ENCODE measurements around the gene UST.
A peak's percentile ranks its signal among the peaks of the same experiment; 100 is the strongest.
"Not testable (repeated sequence)": the region's sequence is repeated elsewhere in the genome, so short reads cannot be mapped to it uniquely, and the experiment has no call there.

UST gene

DNA sequence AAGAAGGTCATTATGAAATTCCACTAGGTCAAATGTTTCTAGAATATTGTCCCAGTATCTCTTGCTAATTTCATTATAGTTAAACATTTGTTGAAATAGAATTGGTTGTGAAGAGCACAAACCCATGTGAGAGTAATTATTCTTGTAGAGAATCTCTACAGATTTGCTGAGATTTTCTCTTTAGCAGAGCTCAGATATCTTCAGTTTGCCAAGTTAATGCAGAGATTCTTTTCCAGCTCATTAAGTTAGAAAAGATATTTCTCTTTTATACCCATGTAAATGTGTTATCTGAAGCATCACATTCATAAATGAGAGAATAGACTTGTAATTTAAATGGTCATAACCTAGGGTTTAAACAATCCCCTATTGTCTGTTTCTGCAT lies 338.7 kb downstream of the UST start:
- Mint-ChIP-seq H3K36me3 (no peaks in the 10 kb centered on the region), H3K4me3 (no peak overlapping the region), H3K9me3 (no peaks in the 10 kb centered on the region), H3K27ac (peak overlapping the region; percentile 68), H3K4me1 (peaks cover 11% of the 10 kb centered on the region), H3K27me3 (no peaks in the 10 kb centered on the region)
- ATAC-seq, result no peak

- Mint-ChIP-seq H3K27me3 (no peaks in the 10 kb centered on the region), H3K4me3 (no peak overlapping the region), H3K27ac (peak overlapping the region; percentile 68), H3K36me3 (no peaks in the 10 kb centered on the region), H3K4me1 (peaks cover 7% of the 10 kb centered on the region), H3K9me3 (no peaks in the 10 kb centered on the region)
- ATAC-seq, result no peak
Measured at GRCh38 chr6:149086363-149086762, 339.5 kb downstream of the UST start.

DNA sequence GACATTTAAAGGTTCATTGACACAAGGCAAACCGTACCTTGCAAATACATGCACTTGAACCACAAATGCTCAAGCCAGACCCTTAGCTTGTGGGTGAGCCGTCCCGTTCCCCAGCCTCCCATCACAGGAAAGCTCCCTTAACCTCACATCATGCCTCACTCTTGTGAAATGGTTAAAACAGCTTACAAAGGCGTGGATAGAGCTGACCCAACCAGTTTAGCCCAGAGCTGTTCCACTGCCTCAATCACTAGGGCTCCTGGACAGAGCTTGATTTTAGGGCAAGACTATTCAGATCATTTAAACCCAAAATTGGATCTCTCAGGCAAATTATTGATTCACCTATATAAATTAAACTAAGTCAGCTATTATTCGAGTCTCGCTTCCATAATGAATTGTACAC lies 341.1 kb downstream of the UST start:
- Mint-ChIP-seq H3K27ac (no peak overlapping the region), H3K36me3 (no peaks in the 10 kb centered on the region), H3K4me3 (no peak overlapping the region), H3K27me3 (no peaks in the 10 kb centered on the region), H3K4me1 (no peaks in the 10 kb centered on the region), H3K9me3 (no peaks in the 10 kb centered on the region)
- no peak for ATAC-seq

GRCh38 chr6:149088361-149088760 lies 341.5 kb downstream of the UST start:
- H3K36me3 Mint-ChIP-seq, result no peaks in the 10 kb centered on the region
- no peaks in the 10 kb centered on the region for H3K4me1 Mint-ChIP-seq
- no peak overlapping the region for H3K4me3 Mint-ChIP-seq
- no peaks in the 10 kb centered on the region for H3K9me3 Mint-ChIP-seq
- no peaks in the 10 kb centered on the region for H3K27me3 Mint-ChIP-seq
- no peak overlapping the region for H3K27ac Mint-ChIP-seq
- ATAC-seq, result no peak

GRCh38 chr6:149089510-149089909 lies 342.7 kb downstream of the UST start:
- H3K9me3 Mint-ChIP-seq, result no peaks in the 10 kb centered on the region
- no peak overlapping the region for H3K4me3 Mint-ChIP-seq
- H3K27ac Mint-ChIP-seq, result no peak overlapping the region
- H3K27me3 Mint-ChIP-seq, result no peaks in the 10 kb centered on the region
- peaks cover 6% of the 10 kb centered on the region for H3K4me1 Mint-ChIP-seq
- ATAC-seq, result no peak
- H3K36me3 Mint-ChIP-seq, result no peaks in the 10 kb centered on the region

- peaks cover 8% of the 10 kb centered on the region for H3K4me1 Mint-ChIP-seq
Measured at GRCh38 chr6:149090937-149091336, 344.1 kb downstream of the UST start.

DNA sequence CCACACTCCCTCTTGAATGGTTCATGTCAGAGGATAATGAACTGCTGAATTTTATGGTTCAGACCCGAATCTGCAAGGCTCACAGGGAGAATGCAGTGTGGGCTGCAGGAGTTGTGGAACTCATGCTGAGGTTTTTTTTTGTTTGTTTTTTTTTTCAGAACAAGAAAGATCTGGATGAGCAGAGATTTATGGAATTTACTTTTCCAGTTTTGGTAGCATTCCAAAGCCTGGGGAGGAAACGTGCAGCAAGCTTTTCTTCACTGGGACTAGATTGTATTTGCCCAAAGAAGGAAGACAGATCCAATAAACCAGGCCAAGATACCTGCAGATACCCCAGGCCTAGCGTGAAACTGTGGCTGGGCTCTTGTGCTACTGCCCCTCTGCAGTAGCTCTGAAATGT lies 346.8 kb downstream of the UST start:
- ATAC-seq, result no peak
- no peaks in the 10 kb centered on the region for H3K36me3 Mint-ChIP-seq
- peaks cover 4% of the 10 kb centered on the region for H3K9me3 Mint-ChIP-seq
- no peak overlapping the region for H3K4me3 Mint-ChIP-seq
- no peak overlapping the region for H3K27ac Mint-ChIP-seq
- H3K27me3 Mint-ChIP-seq, result no peaks in the 10 kb centered on the region
- peaks cover 8% of the 10 kb centered on the region for H3K4me1 Mint-ChIP-seq

More at GRCh38 chr6:149090937-149091336, 344.1 kb downstream of the UST start:
- no peaks in the 10 kb centered on the region for H3K27me3 Mint-ChIP-seq
- no peak for ATAC-seq
- H3K27ac Mint-ChIP-seq, result no peak overlapping the region
- no peak overlapping the region for H3K4me3 Mint-ChIP-seq
- no peaks in the 10 kb centered on the region for H3K9me3 Mint-ChIP-seq
- H3K36me3 Mint-ChIP-seq, result no peaks in the 10 kb centered on the region

DNA sequence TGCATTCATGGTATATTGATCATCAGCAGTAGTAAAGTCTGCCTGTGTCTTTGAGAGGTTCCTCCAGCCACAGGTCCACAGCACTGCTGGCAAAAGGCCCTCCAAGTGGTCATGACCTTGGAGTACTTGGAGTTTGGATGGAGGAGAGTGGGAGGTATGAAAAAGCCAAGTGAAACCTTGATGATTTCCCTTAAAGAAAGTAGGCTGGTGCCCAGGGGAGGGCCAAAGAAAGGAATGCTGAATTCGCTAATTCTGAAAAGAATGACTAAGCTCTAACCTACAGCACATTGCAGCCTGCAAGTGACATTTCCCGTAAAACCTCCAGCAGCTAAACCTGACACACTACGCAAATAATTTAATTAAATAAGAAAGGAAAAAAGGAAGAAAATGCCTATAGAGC lies 347.3 kb downstream of the UST start:
- Mint-ChIP-seq H3K9me3 (peaks cover 8% of the 10 kb centered on the region), H3K27me3 (no peaks in the 10 kb centered on the region), H3K4me1 (peaks cover 8% of the 10 kb centered on the region), H3K27ac (no peak overlapping the region), H3K36me3 (no peaks in the 10 kb centered on the region), H3K4me3 (no peak overlapping the region)
- ATAC-seq, result no peak

DNA sequence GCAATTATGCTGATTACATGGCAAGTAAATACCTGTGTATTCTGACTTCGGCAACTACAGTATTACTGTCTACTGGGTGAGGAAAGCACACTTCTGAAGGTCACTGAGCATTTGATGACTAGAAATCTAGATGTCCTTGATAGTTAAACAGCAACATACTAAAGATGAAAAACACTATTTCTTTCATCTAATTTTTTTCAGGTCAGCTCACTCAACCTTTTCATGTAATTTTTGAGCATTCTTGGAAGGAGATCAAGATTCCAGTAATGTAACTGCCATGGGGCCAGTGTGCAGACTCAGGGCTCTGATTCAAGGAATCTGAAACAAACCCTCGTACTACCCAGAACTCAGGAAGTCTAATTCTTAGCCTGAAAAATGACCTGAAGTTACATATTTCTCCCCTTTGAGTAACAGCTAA lies 348.1 kb downstream of the UST start:
- no peaks in the 10 kb centered on the region for H3K36me3 Mint-ChIP-seq
- peaks cover 8% of the 10 kb centered on the region for H3K9me3 Mint-ChIP-seq
- peaks cover 8% of the 10 kb centered on the region for H3K4me1 Mint-ChIP-seq
- no peak overlapping the region for H3K4me3 Mint-ChIP-seq
- H3K27me3 Mint-ChIP-seq, result no peaks in the 10 kb centered on the region
- no peak for ATAC-seq
- H3K27ac Mint-ChIP-seq, result no peak overlapping the region

DNA sequence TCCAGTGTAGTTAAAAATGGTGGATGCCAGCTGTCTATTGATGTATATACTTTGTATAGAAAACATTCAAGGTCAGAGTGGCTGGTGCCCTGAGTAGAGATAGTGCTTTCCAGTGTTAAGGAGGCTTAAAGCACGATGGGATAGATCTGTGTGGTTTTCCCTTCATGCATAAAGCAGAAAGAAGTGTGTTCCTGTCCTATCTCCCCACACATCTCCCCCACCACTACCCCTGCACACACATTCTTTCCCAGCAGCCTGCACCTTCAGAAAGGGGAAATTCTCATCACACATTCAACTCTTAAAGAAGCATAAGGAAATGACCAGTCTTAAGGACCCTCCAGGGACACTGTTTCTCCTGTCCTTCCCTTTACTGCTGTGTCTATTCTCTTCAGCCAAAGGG lies 349.0 kb downstream of the UST start:
- Mint-ChIP-seq H3K36me3 (no peaks in the 10 kb centered on the region), H3K4me3 (no peak overlapping the region), H3K27me3 (no peaks in the 10 kb centered on the region), H3K27ac (no peak overlapping the region), H3K4me1 (peaks cover 8% of the 10 kb centered on the region), H3K9me3 (peaks cover 11% of the 10 kb centered on the region)
- ATAC-seq, result no peak

GRCh38 chr6:149097794-149098193 lies 351.0 kb downstream of the UST start:
- Mint-ChIP-seq H3K27me3 (no peaks in the 10 kb centered on the region), H3K27ac (no peak overlapping the region), H3K4me1 (peaks cover 8% of the 10 kb centered on the region), H3K4me3 (no peak overlapping the region), H3K36me3 (no peaks in the 10 kb centered on the region), H3K9me3 (peaks cover 11% of the 10 kb centered on the region)
- ATAC-seq, result no peak

GRCh38 chr6:149098700-149099276 lies 352.0 kb downstream of the UST start:
- ATAC-seq, result no peak
- Mint-ChIP-seq H3K27ac (no peak overlapping the region), H3K36me3 (no peaks in the 10 kb centered on the region), H3K27me3 (no peaks in the 10 kb centered on the region), H3K4me1 (peaks cover 8% of the 10 kb centered on the region), H3K9me3 (peaks cover 11% of the 10 kb centered on the region), H3K4me3 (no peak overlapping the region)

GRCh38 chr6:149102324-149102723 lies 355.5 kb downstream of the UST start:
- H3K4me1 Mint-ChIP-seq, result no peaks in the 10 kb centered on the region
- ATAC-seq, result no peak
- H3K9me3 Mint-ChIP-seq, result peaks cover 11% of the 10 kb centered on the region
- H3K27me3 Mint-ChIP-seq, result no peaks in the 10 kb centered on the region
- H3K36me3 Mint-ChIP-seq, result no peaks in the 10 kb centered on the region
- no peak overlapping the region for H3K4me3 Mint-ChIP-seq
- no peak overlapping the region for H3K27ac Mint-ChIP-seq

- H3K27ac Mint-ChIP-seq, H3K36me3 Mint-ChIP-seq, H3K27me3 Mint-ChIP-seq, H3K9me3 Mint-ChIP-seq, H3K4me1 Mint-ChIP-seq, ATAC-seq, H3K4me3 Mint-ChIP-seq: not testable (repeated sequence)
Measured at GRCh38 chr6:149103950-149104349, 357.1 kb downstream of the UST start.

DNA sequence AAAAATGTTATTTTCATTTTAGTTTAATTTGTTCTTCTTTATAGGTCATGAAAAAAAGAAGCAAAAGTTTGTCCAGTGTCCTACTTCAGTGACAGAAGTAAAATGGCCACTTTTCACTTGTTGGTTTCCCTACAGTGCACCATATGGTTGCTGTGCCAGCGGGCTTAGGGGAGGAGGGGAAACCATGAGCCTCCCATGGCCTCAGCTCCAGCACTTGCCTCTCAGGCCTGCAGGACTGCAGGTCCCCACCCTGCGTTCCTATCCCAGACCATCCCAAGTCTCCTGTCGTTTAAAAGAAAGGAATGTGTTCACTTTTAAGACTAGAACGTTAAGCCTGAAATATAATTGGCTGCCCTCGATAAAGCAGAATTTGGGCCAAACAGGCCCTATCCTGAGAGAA lies 360.7 kb downstream of the UST start:
- Mint-ChIP-seq H3K27ac (no peak overlapping the region), H3K9me3 (no peaks in the 10 kb centered on the region), H3K4me3 (no peak overlapping the region), H3K4me1 (peaks cover 34% of the 10 kb centered on the region), H3K36me3 (no peaks in the 10 kb centered on the region), H3K27me3 (no peaks in the 10 kb centered on the region)
- no peak for ATAC-seq

DNA sequence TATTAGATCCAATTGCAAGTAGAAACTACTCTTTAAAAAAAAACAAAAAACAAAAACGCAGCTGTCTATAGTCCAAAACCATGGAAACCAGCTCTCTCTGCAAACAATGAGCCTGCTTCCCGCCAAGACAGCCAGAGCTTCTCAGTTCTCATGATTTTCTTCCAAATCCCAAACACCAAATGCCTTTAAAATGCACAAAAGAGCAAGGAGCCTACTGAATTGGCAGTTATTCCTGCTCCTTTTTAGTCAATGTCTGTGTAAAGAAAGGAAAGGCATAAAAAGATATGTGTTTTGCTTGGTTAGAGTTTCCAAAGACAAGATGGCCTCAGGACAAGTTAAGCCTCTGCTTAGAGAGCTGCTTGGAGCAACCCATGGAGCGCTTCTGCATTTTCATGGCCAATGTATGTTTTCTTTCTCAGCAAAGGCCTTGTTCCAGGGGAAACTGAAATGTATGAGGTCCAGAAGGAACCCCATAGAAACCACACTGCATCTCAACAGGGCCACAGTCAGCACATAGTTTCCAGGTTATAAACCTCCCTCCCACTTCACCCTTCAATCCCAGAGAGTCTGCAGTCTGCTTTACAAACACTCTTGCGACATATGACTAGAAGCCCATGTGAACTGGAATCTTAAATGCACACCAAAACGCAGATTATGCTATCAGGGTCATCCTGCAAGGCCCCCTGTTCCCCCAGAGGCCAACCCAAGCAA lies 361.4 kb downstream of the UST start:
- Mint-ChIP-seq H3K4me1 (peaks cover 41% of the 10 kb centered on the region), H3K27me3 (no peaks in the 10 kb centered on the region), H3K9me3 (no peaks in the 10 kb centered on the region), H3K27ac (no peak overlapping the region), H3K4me3 (no peak overlapping the region), H3K36me3 (no peaks in the 10 kb centered on the region)
- no peak for ATAC-seq

All from stimulated activated memory B cell treated with anti-CD40 and anti-IgM and Interleukin-4, amounts not matched to agents 10 μg/mL and 1 μg/mL and 100 μg/mL, for 72 hours (primary cell).